ENCODE results near the gene PRSS16.

DNA sequence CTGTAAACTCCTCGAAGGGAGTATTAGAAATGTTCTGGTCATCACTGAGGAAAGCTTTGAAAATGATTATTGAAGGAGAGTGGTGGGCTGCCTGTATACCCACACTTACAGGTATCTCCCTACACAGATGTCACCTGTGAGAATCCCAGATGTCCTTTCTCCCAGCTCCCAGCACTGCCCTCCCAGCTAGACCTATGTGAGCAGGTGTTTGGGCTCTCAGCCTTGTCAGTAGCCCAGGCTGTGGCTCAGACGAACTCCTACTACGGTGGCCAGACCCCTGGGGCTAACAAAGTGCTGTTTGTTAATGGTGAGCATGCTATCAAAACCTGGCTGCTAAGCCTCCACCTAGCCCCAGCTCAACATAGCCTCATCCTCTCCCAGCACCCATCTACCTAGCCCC, 7.1 kb downstream of the PRSS16 start:
- TF ChIP-seq POLR2AphosphoS5 (IDR thresholded peaks at IDR 0.05) = no peak
- TF ChIP-seq, protein P1, sequence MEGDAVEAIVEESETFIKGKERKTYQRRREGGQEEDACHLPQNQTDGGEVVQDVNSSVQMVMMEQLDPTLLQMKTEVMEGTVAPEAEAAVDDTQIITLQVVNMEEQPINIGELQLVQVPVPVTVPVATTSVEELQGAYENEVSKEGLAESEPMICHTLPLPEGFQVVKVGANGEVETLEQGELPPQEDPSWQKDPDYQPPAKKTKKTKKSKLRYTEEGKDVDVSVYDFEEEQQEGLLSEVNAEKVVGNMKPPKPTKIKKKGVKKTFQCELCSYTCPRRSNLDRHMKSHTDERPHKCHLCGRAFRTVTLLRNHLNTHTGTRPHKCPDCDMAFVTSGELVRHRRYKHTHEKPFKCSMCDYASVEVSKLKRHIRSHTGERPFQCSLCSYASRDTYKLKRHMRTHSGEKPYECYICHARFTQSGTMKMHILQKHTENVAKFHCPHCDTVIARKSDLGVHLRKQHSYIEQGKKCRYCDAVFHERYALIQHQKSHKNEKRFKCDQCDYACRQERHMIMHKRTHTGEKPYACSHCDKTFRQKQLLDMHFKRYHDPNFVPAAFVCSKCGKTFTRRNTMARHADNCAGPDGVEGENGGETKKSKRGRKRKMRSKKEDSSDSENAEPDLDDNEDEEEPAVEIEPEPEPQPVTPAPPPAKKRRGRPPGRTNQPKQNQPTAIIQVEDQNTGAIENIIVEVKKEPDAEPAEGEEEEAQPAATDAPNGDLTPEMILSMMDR (IDR thresholded peaks at IDR 0.05) = no peak
